HG03196 (cell line): ENCODE data around the gene S100Z.
"Not testable (repeated sequence)": the region's sequence is repeated elsewhere in the genome, so short reads cannot be mapped to it uniquely, and the experiment has no call there.

Experiments
- ATAC-seq: cut with Tn5 transposase; IDR thresholded peaks from one replicate; pipeline ENCODE4 v1.9.1; 2021; ENCODE audit not compliant: unreplicated experiment

The S100Z gene

GRCh38 chr5:76867827-76868693 is 18.2 kb downstream of the S100Z start:
- ATAC-seq, result no peak

GRCh38 chr5:76870046-76870445 is 20.2 kb downstream of the S100Z start:
- ATAC-seq, result no peak

- ATAC-seq, result no peak
These were observed 24.3 kb downstream of the S100Z start for GRCh38 chr5:76874088-76874581.

- ATAC-seq, result no peak
These were observed 39.0 kb downstream of the S100Z start for GRCh38 chr5:76888733-76889300.

- ATAC-seq, result no peak
These were observed 43.5 kb downstream of the S100Z start for GRCh38 chr5:76893294-76893693.

- ATAC-seq, result no peak
These were observed 46.4 kb downstream of the S100Z start for GRCh38 chr5:76896196-76896595.

GRCh38 chr5:76901522-76901921 is 51.7 kb downstream of the S100Z start:
- ATAC-seq, result no peak

- no peak for ATAC-seq
These were observed 58.4 kb downstream of the S100Z start for GRCh38 chr5:76908166-76908565.

- ATAC-seq, result not testable (repeated sequence)
These were observed 60.6 kb downstream of the S100Z start for GRCh38 chr5:76910344-76910933.

- ATAC-seq, result not testable (repeated sequence)
These were observed 64.9 kb downstream of the S100Z start for GRCh38 chr5:76914671-76915070.

- ATAC-seq, result no peak
These were observed 68.7 kb downstream of the S100Z start for GRCh38 chr5:76918539-76918938.

- ATAC-seq, result no peak
These were observed 70.7 kb downstream of the S100Z start for GRCh38 chr5:76920491-76920890.

- ATAC-seq, result no peak
These were observed 76.7 kb downstream of the S100Z start for GRCh38 chr5:76926329-76927105.

GRCh38 chr5:76927961-76928360 is 78.1 kb downstream of the S100Z start:
- no peak for ATAC-seq

- ATAC-seq, result no peak
These were observed 80.3 kb downstream of the S100Z start for GRCh38 chr5:76930083-76930482.

GRCh38 chr5:76938177-76938576 is 88.4 kb downstream of the S100Z start:
- ATAC-seq, result no peak

GRCh38 chr5:76941000-76941399 is 91.2 kb downstream of the S100Z start:
- ATAC-seq, result no peak

- ATAC-seq, result no peak
These were observed 91.6 kb downstream of the S100Z start for GRCh38 chr5:76941442-76941841.

GRCh38 chr5:76942581-76942980 is 92.8 kb downstream of the S100Z start:
- no peak for ATAC-seq

- no peak for ATAC-seq
These were observed 93.2 kb downstream of the S100Z start for GRCh38 chr5:76943006-76943405.

- ATAC-seq, result no peak
These were observed 94.8 kb downstream of the S100Z start for GRCh38 chr5:76944638-76945037.
